OCI-LY1 (cell line): ENCODE data around the gene APOD.

Source experiments
- EZH2 ChIP-seq: fragments of 200-600 bp; sonication (generic), shearing (Covaris generic); IDR thresholded peaks from 2 replicates; pipeline ENCODE4 v1.8.0; 2017; ENCODE audit warnings: borderline replicate concordance, mixed run types, mild to moderate bottlenecking, antibody characterized with exemption, low read length, moderate library complexity, mixed read lengths
- TF ChIP-seq, protein P1 (sequence below): fragments of 200-600 bp; sonication (generic), shearing (Covaris generic); IDR thresholded peaks from 2 replicates; pipeline ENCODE4 v1.5.1; 2017; ENCODE audit warnings: mild to moderate bottlenecking, antibody characterized with exemption, low read length, moderate library complexity, mixed read lengths

DNA sequence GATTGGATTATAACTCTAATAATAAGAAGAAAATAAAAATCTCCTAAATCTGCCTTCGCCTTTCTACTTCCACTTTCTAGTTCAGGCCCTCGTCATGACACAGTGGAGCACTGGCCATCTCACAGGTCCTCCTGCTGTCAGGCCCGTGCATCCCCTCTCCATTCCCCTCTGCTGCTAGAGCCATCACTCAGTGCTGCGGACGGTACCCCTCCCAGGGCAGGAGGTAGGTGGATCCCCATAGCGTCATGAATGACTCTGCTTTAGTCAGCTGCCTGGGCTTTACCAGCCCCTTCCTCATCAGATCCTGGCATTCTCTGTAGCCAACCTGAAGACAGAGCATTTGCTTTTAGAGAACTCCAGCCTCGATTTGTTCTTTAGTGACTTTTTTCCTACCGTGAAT, 28.6 kb downstream of the APOD start:
- TF ChIP-seq, protein P1, sequence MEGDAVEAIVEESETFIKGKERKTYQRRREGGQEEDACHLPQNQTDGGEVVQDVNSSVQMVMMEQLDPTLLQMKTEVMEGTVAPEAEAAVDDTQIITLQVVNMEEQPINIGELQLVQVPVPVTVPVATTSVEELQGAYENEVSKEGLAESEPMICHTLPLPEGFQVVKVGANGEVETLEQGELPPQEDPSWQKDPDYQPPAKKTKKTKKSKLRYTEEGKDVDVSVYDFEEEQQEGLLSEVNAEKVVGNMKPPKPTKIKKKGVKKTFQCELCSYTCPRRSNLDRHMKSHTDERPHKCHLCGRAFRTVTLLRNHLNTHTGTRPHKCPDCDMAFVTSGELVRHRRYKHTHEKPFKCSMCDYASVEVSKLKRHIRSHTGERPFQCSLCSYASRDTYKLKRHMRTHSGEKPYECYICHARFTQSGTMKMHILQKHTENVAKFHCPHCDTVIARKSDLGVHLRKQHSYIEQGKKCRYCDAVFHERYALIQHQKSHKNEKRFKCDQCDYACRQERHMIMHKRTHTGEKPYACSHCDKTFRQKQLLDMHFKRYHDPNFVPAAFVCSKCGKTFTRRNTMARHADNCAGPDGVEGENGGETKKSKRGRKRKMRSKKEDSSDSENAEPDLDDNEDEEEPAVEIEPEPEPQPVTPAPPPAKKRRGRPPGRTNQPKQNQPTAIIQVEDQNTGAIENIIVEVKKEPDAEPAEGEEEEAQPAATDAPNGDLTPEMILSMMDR: no peak
- no peak for TF ChIP-seq EZH2
